T follicular helper cell (primary cell): ENCODE results near the gene CNOT6L.

Experiments
- DNase-seq: peaks from one replicate; pipeline ENCODE4 v3.0.0-alpha.2; 2020; ENCODE audit warnings: low read depth

Gene CNOT6L

GRCh38 chr4:77820649-77821561 lies 1.7 kb upstream of the CNOT6L start:
- DNase-seq, result no peak

DNA sequence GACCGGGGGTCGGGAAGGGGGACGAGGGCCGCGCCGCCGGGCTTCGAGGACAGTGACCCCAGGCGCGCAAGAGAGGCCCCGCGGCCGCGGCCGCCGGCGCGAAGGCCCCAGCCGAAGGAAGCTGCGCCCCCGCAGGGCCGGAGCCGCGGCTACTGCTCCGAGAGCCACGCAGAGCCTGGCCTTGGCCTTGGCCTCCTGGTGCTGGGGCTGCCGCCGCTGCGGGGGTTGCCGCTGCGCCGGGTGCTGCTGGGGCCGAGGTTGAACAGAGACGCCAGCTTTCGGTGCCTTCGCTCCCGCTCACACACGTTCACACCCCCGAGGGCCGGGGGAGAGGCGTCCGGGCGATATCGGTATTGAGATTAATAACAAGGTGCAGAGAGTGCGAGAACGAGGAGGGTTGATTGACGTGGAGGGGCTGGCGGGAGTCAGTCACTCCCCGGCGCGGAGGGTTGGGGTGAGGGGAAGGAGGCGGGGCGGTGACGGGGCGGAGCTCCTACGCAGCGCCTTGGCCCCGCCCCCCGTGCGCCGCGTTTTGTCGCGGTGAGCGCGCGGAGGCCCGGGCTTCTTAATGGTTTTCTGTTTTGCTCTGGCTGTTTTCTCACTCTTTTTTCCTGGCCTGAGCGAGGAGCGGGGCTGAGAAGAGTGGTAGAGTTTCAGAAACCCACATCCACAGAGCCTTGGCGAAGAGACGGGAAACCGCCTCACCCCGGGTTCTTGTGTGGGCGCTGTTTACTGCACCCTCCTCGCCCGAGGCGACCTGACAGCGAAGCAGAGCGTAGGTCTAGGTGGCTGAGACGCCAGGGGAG lies 878 bp upstream of the CNOT6L start:
- DNase-seq, result peak; percentile 94

DNA sequence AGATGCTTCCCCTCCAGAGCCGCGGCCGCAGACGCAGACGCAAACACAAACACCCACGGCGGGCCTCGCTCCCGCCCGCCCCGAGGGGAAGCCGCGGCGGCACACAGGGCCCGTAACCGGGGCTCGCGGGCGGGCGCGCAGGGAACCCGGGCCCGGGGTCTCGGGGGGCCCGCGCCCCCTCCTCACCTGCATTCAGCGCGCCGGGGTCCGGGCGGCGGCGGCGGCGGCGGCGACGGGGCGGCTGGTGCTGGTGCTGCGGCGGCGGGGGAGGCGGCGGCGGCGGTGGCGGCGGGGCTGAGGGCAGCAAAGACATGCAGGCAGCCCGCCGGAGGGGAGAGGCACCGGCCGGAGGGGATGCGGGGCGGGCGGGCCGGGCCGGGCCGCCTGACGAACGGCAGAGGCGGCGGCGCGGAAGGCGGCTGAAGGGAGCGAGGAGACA lies 255 bp upstream of the CNOT6L start:
- peak; percentile 80 for DNase-seq

GRCh38 chr4:77818073-77818601 lies 1.0 kb downstream of the CNOT6L start:
- peak; percentile 42 for DNase-seq

- no peak for DNase-seq
Measured at GRCh38 chr4:77817304-77818072, 1.7 kb downstream of the CNOT6L start.

- DNase-seq, result no peak
Measured at GRCh38 chr4:77816546-77816945, 2.6 kb downstream of the CNOT6L start.

DNA sequence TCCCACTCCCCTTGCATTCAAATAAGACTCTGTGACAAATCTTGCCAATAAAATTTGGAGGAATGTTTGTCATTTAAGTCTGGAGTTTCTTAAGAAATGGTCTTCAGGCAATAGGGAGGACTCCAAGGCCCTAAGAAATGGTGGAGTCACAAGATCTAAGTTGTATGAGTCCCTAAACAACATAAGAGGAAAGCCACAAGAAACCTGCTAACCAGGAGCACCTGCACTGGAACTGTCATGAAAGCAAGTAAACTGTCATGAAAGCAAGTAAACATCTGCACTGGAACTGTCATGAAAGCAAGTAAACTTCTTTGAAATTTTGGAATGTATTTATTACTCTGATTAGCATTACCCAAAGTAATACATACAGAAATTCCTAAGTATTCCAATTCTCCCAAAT lies 3.5 kb downstream of the CNOT6L start:
- no peak for DNase-seq

DNA sequence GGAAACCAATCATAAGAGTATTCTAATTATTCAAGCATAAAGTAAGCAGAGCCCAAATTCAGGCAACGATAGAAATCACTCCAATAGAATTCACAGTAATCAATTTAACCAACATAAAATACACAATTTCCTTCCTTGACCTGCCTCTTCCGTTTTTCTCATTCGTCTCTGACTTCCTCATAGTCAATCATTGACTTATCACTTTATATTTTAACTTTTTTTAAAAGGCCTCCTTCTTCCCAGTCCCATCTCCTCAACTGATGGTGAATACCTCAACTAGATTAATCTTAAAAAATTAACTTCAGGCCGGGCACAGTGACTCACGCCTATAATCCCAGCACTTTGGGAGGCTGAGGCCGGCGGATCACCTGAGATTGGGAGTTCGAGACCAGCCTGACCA lies 13.3 kb downstream of the CNOT6L start:
- no peak for DNase-seq

GRCh38 chr4:77804471-77804870 lies 14.7 kb downstream of the CNOT6L start:
- DNase-seq, result no peak

DNA sequence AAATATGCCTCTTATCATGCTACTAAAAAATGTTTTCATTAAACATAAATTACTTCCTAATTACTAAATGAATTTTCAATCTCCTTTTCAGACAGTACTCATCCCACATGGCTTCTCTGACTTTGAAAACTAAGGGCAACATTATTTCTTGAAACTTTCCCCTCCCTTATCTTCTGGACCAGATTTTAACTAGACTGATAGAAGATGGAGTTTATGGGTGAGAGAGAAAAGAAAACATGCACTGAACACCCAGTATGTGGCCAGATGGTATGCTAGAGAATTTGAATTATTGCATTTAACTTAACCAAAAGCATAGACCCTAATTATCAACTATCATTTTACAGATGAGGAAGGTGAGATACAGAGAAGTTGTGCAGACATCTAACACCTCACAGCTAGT lies 16.8 kb downstream of the CNOT6L start:
- no peak for DNase-seq

DNA sequence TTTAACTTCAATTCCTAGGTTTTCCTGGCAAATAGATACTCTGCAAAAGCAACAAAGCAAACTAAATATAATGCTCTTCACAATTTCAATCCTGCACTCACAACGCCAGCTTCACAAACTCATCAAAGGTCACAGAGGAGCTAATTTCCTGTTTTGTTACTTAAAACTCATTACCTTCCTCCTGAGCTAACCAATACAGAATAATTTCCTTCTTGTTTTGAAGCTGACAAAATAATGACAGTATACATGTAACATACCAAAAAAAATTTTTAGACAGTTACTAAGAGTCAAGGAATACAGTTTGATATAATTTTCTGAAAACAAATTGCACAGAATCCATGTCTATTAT lies 17.9 kb downstream of the CNOT6L start:
- no peak for DNase-seq

GRCh38 chr4:77800483-77801259 lies 18.5 kb downstream of the CNOT6L start:
- no peak for DNase-seq

- DNase-seq, result no peak
Measured at GRCh38 chr4:77800077-77800476, 19.1 kb downstream of the CNOT6L start.

- DNase-seq, result no peak
Measured at GRCh38 chr4:77798385-77798784, 20.8 kb downstream of the CNOT6L start.

- no peak for DNase-seq
Measured at GRCh38 chr4:77797239-77797638, 21.9 kb downstream of the CNOT6L start.

- no peak for DNase-seq
Measured at GRCh38 chr4:77795326-77795725, 23.8 kb downstream of the CNOT6L start.

- no peak for DNase-seq
Measured at GRCh38 chr4:77790146-77790545, 29.0 kb downstream of the CNOT6L start.

DNA sequence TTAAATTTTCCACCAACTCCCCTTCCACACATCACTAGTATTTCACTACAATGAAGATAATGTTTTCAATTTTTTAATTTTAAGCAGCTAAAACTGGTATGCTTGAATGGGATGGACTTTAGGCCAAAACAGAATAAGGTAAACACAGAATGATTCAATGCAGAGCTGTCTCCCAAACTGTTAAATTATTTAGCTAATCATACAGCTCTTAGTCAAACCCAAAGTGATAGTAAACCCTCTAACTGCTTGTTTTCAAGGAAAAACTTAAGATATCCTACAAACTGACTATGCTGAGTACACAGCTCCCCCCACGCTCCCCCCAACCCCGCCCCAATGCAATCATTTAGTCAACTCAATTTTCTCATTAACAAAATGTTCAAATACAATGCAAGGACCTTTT lies 30.2 kb downstream of the CNOT6L start:
- no peak for DNase-seq

DNA sequence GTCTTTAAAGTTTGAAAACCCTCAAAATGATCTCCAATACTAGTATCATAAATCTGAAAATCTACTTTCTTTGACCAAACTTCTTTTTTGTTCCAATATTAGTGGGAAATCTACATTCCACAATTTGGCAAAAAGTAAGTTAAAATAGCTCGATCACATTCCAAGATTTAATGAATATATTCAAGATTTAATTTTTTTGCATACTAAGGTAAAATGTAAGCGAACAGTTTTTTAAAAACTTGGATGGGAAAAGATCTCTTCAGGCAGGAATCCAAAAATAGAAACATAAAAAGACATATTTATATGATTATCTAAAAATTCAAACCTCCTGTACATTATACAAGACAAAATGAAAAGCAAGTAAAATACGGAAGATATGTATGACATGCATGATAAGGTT lies 31.2 kb downstream of the CNOT6L start:
- DNase-seq, result no peak

- no peak for DNase-seq
Measured at GRCh38 chr4:77785669-77786068, 33.5 kb downstream of the CNOT6L start.

DNA sequence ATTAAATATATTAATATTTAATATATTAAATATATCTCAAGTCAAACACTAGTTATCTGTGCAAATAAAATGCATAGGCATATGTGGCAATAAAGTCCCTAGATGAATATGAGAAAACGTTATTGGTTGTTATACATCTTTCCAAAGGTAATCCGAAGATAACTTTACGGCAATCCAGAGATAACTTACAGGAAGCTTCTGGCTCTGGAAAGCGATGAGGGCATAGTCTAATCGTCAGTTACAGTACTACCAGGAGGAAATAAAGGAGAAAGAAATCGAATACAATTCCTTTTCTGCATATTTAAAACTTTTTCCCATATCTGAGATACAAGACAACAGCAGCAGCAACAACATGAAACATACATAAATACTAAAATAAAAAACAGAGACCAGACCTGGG lies 35.3 kb downstream of the CNOT6L start:
- DNase-seq, result no peak
